ENCODE results near the gene MTG2. TPM values are rescaled to one million over a fixed set of nuclear protein-coding genes. Genes with fewer than 3 reads are reported as not detected.

MTG2 gene
- total RNA-seq, 2 donors from 2014 or later, result 8.8 to 16.5 TPM

- no peaks in the 10 kb centered on the region for H3K27me3 ChIP-seq
- H3K27ac ChIP-seq, result no peak overlapping the region
- 90 to 91% methylated on average over 22 to 23 of the region's 23 CpGs for WGBS, 2 donors
- TF ChIP-seq POLR2A (IDR thresholded peaks at IDR 0.05), result no peak
- no peak for TF ChIP-seq CTCF (IDR thresholded peaks at IDR 0.05)
- peaks cover 10 to 17% of the 10 kb centered on the region in 2 donors for H3K36me3 ChIP-seq (replicated peaks in 1 of 2; ENCODE audit: insufficient read depth in 1 of 2, low read depth in 2 of 2)
- ATAC-seq (no peak), DNase-seq (no peak)
- no peak overlapping the region for H3K4me3 ChIP-seq
- H3K4me1 ChIP-seq, result no peaks in the 10 kb centered on the region
- no peaks in the 10 kb centered on the region for H3K9me3 ChIP-seq
- intact Hi-C loops (cut with DNase I), result no loop called here
Measured at GRCh38 chr20:62202676-62203377, 20.0 kb downstream of the MTG2 start.

DNA sequence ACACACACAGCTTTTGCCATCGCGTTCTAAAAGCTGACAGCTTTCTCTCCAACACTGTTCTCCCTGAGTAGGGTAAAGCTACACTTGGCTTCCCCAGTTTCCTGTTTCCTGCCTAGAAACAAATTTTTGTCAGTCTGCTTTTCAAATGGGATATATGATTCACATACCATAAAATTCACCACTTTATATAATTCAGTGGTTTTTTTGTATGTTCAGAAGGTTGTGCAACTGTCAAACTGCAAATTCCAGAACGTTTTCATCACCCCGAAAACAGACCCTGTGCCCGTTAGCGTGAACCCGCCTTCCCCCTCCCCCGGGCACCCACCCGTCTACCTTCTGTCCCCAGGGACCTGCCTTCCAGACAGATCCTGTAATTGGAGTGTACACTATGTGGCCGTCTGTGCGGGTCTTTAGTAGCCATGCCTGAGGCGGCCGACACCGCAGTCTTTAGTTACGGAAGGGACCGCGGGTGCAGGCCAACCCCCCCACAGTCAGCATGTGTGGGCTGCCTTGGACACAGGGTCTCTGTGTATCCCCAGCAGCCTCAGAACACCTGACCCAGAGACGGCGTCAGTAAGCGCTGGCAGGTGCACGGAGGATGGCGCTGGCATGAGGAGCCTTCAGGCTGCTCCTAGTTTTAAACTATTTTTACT, 20.7 kb downstream of the MTG2 start:
- TF ChIP-seq POLR2A (IDR thresholded peaks at IDR 0.05), result no peak
- TF ChIP-seq CTCF (IDR thresholded peaks at IDR 0.05), result no peak
- H3K4me1 ChIP-seq, result no peaks in the 10 kb centered on the region
- H3K36me3 ChIP-seq (replicated peaks in 1 of 2; ENCODE audit: insufficient read depth in 1 of 2, low read depth in 2 of 2), result peaks cover 10 to 16% of the 10 kb centered on the region in 2 donors
- ATAC-seq, result no peak
- no peaks in the 10 kb centered on the region for H3K27me3 ChIP-seq
- intact Hi-C loops (cut with DNase I), result no loop called here
- H3K9me3 ChIP-seq, result no peaks in the 10 kb centered on the region
- H3K27ac ChIP-seq, result no peak overlapping the region
- no peak for DNase-seq
- 81 to 87% methylated on average over 18 to 22 of the region's 22 CpGs for WGBS, 2 donors
- H3K4me3 ChIP-seq, result no peak overlapping the region

DNA sequence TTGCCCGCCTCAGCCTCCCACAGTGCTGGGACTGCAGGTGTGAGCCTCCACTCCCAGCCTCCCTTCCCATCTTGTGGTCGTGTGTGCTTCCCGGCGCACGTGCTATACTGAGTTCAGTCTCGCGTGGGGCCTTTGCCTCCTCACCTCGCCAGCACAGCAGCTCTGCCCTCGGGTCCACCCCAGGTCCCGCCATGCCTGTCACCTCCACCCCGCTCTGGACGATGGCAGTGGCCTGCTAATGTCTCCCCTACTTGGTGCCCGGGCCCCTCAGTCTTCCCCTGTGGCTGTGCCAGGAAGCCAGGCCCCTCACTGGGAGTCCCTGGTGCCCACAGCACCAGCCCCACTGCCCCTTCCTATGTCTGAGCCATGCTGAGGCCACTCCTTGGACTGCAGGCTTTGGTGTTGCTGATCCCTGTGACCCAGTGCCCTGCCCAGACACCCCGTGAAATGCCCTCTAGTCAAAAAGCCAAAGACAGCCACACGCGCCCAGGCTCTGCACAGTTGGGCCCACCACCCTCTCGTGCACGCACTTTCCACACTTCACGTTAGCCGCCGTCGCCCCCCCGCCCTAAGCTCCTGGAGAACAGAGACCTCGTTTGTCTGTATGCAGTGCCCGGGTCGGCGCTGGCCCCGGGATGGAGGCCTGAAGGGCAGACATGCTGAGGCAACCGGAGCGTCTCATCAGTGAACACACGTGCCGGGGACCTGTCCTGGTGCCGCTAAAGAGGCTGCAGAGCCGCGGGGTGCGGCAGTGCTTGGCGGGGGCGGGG, 23.0 kb downstream of the MTG2 start:
- Histone ChIP-seq H3K27me3 (no peaks in the 10 kb centered on the region), H3K27ac (no peak overlapping the region), H3K9me3 (no peaks in the 10 kb centered on the region), H3K36me3 (replicated peaks in 1 of 2; ENCODE audit: insufficient read depth in 1 of 2, low read depth in 2 of 2) (peaks cover 8 to 9% of the 10 kb centered on the region in 2 donors), H3K4me1 (no peaks in the 10 kb centered on the region), H3K4me3 (no peak overlapping the region)
- no peak for DNase-seq
- ATAC-seq, result no peak
- TF ChIP-seq CTCF (IDR thresholded peaks at IDR 0.05) (no peak), POLR2A (IDR thresholded peaks at IDR 0.05) (no peak)
- intact Hi-C loops (cut with DNase I), result no loop called here
- 91 to 96% methylated on average over 31 to 32 of the region's 38 CpGs for WGBS, 2 donors

- intact Hi-C loops (cut with DNase I), result no loop called here
- WGBS, 2 donors, result 80 to 93% methylated on average over 15 to 16 of the region's 17 CpGs
- no peak overlapping the region for H3K27ac ChIP-seq
- H3K4me3 ChIP-seq, result no peak overlapping the region
- DNase-seq, result no peak
- H3K36me3 ChIP-seq (replicated peaks in 1 of 2; ENCODE audit: insufficient read depth in 1 of 2, low read depth in 2 of 2), result peaks cover 3 to 4% of the 10 kb centered on the region in 2 donors
- no peaks in the 10 kb centered on the region for H3K9me3 ChIP-seq
- H3K4me1 ChIP-seq, result no peaks in the 10 kb centered on the region
- ATAC-seq, result no peak
- TF ChIP-seq CTCF (IDR thresholded peaks at IDR 0.05) (no peak), POLR2A (IDR thresholded peaks at IDR 0.05) (no peak)
- H3K27me3 ChIP-seq, result no peaks in the 10 kb centered on the region
Measured at GRCh38 chr20:62206388-62206775, 23.6 kb downstream of the MTG2 start.
